ENCODE measurements around the gene CA5A.
"Not testable (repeated sequence)": the region's sequence is repeated elsewhere in the genome, so short reads cannot be mapped to it uniquely, and the experiment has no call there.

DNA sequence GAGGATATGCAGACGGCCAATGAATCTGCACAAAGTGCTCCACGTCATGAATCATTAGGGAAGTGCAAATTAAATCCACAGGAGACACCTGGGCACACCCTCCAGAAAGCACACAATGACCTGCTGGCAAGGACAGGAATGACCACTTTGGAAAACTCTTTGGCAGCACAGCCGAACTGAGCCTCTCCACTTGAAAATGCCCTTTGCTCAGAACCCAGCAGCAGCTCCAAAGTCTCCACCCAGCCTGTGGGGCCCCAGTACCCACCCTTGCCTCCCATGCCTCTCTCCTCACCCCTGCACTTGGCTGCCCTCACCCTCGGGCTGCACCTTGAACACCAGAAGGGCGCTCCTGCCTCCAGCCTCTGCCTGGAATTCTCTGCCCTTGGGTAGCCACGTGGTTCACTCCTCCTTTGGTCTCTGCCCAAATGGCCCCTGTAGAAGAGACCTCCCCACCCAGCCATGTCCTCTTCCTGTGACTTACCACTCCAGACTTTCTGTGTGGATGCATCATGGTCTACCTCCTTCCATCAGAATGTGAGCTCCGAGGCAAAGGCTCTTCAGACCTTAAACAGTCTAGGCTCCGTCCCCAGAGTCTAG is 50.9 kb downstream of the CA5A start:
- TF ChIP-seq, protein P1, sequence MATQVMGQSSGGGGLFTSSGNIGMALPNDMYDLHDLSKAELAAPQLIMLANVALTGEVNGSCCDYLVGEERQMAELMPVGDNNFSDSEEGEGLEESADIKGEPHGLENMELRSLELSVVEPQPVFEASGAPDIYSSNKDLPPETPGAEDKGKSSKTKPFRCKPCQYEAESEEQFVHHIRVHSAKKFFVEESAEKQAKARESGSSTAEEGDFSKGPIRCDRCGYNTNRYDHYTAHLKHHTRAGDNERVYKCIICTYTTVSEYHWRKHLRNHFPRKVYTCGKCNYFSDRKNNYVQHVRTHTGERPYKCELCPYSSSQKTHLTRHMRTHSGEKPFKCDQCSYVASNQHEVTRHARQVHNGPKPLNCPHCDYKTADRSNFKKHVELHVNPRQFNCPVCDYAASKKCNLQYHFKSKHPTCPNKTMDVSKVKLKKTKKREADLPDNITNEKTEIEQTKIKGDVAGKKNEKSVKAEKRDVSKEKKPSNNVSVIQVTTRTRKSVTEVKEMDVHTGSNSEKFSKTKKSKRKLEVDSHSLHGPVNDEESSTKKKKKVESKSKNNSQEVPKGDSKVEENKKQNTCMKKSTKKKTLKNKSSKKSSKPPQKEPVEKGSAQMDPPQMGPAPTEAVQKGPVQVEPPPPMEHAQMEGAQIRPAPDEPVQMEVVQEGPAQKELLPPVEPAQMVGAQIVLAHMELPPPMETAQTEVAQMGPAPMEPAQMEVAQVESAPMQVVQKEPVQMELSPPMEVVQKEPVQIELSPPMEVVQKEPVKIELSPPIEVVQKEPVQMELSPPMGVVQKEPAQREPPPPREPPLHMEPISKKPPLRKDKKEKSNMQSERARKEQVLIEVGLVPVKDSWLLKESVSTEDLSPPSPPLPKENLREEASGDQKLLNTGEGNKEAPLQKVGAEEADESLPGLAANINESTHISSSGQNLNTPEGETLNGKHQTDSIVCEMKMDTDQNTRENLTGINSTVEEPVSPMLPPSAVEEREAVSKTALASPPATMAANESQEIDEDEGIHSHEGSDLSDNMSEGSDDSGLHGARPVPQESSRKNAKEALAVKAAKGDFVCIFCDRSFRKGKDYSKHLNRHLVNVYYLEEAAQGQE (IDR thresholded peaks at IDR 0.05): not testable (repeated sequence)
- TF ChIP-seq, protein P2, sequence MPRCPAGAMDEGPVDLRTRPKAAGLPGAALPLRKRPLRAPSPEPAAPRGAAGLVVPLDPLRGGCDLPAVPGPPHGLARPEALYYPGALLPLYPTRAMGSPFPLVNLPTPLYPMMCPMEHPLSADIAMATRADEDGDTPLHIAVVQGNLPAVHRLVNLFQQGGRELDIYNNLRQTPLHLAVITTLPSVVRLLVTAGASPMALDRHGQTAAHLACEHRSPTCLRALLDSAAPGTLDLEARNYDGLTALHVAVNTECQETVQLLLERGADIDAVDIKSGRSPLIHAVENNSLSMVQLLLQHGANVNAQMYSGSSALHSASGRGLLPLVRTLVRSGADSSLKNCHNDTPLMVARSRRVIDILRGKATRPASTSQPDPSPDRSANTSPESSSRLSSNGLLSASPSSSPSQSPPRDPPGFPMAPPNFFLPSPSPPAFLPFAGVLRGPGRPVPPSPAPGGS (IDR thresholded peaks at IDR 0.05): not testable (repeated sequence)

Data from A549 (cell line).